NCI-H345 treated with DMSO at 0.1 percent for 48 hours (cell line): ENCODE measurements around the gene SLC29A2.
"Not testable (repeated sequence)": the region's sequence is repeated elsewhere in the genome, so short reads cannot be mapped to it uniquely, and the experiment has no call there.

Experiments
- DNase-seq: peaks from one replicate; lab custom pipeline; 2025; ENCODE audit not compliant: unreplicated experiment; lab: John Stamatoyannopoulos, UW

The SLC29A2 gene

GRCh38 chr11:66334605-66335442 lies 36.7 kb downstream of the SLC29A2 start:
- no peak for DNase-seq

- no peak for DNase-seq
Observed at GRCh38 chr11:66333896-66334604, 37.5 kb downstream of the SLC29A2 start.

- no peak for DNase-seq
Observed at GRCh38 chr11:66333220-66333877, 38.2 kb downstream of the SLC29A2 start.

GRCh38 chr11:66332371-66333219 lies 39.0 kb downstream of the SLC29A2 start:
- no peak for DNase-seq

- no peak for DNase-seq
Observed at GRCh38 chr11:66331542-66332370, 39.8 kb downstream of the SLC29A2 start.

GRCh38 chr11:66330931-66331330 lies 40.6 kb downstream of the SLC29A2 start:
- DNase-seq = no peak

- DNase-seq = no peak
Observed at GRCh38 chr11:66329165-66329673, 42.3 kb downstream of the SLC29A2 start.

- peak; percentile 55 for DNase-seq
Observed at GRCh38 chr11:66328302-66329144, 43.0 kb downstream of the SLC29A2 start.

GRCh38 chr11:66328031-66328301 lies 43.6 kb downstream of the SLC29A2 start:
- no peak for DNase-seq

- no peak for DNase-seq
Observed at GRCh38 chr11:66327171-66328030, 44.2 kb downstream of the SLC29A2 start.

GRCh38 chr11:66326261-66327111 lies 45.1 kb downstream of the SLC29A2 start:
- no peak for DNase-seq

GRCh38 chr11:66325263-66325671 lies 46.3 kb downstream of the SLC29A2 start:
- no peak for DNase-seq

- DNase-seq = no peak
Observed at GRCh38 chr11:66324664-66325063, 46.9 kb downstream of the SLC29A2 start.

- DNase-seq = no peak
Observed at GRCh38 chr11:66323684-66324083, 47.9 kb downstream of the SLC29A2 start.

GRCh38 chr11:66322732-66323427 lies 48.7 kb downstream of the SLC29A2 start:
- DNase-seq = no peak

- DNase-seq = no peak
Observed at GRCh38 chr11:66321606-66322005, 50.0 kb downstream of the SLC29A2 start.

- not testable (repeated sequence) for DNase-seq
Observed at GRCh38 chr11:66320748-66321147, 50.8 kb downstream of the SLC29A2 start.
